Activated CD4-positive, alpha-beta T cell treated with anti-CD3 and anti-CD28 coated beads, Interleukin-2, amount 50 U/mL, for 24 hours (primary cell): ENCODE measurements around the gene DHPS.
A peak's percentile ranks its signal among the peaks of the same experiment; 100 is the strongest.

ENCODE experiments used
- DNase-seq, 2 donors: peaks; one replicate each; pipeline ENCODE4 v3.0.0-alpha.2; 2020; ENCODE audit warnings: low read depth in 1 of 2, low spot score in 1 of 2

Gene DHPS

DNA sequence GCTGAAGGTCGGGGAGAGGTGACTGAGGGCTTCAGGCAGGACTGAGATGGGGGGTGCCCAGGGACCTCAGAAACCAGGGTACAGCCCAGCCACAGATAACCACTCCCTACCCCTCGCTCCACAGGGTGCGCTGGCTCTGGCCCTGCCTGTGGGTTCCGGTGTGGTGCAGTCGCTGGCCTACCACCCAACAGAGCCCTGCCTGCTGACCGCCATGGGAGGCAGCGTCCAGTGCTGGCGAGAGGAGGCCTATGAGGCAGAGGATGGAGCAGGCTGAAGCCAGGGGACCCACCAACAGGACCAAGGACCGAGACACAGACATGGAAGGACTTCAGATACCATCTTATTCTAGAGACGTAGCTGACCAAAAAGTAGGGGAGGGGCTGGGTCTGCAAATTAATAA lies 6.3 kb downstream of the DHPS start:
- no peak for DNase-seq

DNA sequence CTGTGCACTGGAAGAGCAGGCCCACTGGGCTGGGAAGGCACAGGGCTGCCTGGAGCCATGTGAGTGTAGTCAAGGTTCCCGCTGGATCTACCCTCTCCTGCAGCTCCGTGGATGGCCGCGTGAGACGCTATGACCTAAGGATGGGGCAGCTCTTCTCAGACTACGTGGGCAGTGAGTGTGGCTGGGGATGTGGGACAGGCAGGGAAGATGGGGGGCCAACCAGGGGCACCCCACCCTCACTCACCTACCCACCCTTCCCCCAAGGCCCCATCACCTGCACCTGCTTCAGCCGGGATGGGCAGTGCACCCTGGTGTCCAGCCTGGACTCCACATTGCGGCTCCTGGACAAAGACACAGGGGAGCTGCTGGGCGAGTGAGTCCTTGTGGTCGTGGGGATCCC lies 8.9 kb downstream of the DHPS start:
- DNase-seq = no peak

DNA sequence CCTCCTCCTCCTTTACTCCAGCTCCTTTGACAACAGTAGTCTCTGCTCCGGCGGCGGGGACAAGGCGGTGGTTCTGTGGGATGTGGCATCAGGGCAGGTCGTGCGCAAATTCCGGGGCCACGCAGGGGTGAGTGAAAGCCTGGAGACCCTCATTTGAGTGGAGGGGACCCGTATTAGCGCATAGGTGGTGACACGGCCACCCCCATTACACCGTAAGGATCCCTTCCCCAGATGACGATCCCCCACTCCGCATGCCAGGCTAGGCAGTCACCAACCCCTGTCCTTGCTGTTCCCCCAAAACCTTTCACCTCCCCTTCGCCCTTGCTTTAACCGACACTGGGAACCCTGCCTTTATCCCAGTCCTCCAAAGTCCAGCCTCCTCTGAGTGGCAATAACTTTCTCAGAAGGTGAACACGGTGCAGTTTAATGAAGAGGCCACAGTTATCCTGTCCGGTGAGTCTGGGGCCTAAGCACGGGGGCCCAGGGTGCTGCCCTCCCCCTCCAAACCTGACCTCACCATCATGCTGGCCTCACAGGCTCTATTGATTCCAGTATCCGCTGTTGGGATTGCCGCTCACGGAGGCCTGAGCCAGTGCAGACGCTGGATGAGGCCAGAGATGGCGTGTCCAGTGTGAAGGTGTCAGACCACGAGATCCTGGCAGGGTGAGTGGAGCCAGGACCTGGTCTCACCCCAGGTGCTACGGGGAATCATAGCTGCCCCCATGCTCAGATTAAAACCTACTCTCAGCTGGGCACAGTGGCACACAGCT lies 11.3 kb downstream of the DHPS start:
- no peak for DNase-seq

DNA sequence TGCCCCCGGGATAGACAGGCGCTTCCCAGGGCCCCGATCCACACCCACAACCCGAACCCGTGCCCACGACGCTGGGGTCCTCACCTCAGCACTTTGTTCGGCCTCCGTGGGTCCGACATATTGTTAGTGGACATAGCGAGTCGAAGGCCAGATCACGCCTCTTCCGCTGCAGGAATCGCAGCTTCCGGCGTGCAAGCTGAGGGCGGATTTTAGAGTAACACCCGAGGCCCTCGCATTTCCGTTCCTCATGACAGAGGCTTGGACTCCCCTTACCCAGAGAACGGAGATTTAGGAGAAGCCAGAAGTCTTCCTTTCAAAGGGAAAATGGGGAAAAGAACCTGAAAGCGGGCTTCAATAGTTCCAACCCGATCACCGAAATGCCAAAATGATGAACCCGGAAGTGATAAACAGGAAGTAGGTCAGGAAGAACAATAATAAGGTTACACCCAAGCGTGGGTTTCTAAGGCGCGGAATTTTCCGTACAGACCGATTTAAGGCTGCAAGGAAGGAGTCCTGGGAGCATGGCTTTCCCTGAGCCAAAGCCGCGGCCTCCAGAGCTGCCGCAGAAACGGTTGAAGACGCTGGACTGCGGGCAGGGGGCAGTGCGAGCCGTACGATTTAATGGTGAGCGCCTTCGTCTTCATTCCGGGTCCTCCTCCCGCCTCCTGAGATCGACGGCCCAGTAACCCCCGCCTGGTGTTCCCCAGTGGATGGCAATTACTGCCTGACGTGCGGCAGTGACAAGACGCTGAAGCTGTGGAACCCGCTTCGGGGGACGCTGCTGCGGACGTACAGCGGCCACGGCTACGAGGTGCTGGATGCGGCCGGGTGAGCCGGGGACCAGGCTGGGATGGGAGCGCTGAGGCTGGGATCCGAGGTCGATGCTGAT lies 12.2 kb downstream of the DHPS start:
- DNase-seq = peak; percentile 63 to 70

DNA sequence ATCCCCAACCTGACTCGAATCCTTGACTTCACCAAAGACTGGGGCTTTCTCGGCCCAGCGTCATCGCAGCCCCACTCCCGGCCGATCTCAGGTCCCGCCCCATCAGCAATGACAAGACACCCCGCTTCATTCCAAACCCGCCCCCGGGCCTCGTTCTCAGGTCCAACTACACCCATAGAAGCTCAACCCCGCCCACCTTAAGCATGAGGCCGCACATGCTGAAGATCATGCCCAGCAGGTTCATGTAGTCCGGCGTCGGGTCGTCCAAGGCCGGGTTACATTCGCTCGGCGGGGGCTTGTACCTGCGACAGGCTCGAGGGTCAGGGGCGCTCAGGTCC lies 12.8 kb downstream of the DHPS start:
- peak; percentile 40 to 45 for DNase-seq

DNA sequence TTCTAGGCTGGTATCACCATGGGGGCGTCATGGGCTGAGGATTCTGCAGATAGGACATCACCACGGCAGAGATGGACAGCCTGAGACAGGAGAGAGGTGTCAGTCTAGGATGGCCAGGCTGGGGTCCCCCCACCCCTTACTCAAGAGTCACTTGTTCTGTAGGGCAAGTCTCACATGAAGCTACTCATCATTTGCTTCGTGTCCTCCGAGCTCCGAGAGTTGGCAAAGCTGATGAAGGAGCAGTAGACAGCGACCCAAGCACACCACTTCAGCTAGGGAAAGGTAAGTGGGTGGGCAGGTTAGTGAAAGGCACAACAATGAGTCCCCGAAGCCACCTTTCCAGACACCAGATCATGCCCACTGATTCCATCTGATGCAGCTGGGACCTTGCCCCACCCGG lies 13.3 kb downstream of the DHPS start:
- DNase-seq = no peak

DNA sequence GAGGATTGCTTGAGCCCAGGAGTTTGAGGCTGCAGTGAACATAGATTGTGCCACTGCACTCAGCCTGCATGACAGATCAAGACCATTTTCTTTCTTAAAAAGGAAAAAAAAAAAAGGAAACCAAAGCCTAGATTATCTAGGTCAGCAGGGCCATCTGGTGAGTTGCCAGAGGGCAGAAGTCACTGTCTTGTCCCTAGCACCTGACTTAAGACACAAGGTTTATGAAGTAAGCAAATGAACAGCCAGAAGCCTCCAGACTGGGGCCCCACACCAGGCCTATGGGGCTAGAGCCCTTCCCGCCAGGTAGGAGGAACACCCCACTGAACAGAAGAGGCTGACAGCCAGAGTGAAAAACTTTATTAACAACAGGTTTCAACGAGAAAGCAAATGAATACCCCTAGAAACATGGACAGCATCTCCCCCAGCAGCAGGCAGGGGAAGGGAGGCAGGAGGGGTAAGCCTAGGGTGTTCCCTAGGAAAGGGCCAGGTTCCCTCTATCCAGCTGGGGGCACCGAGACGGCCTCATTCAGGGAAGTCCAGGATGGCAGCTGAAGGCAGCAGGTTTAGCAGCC lies 13.9 kb downstream of the DHPS start:
- DNase-seq = no peak

DNA sequence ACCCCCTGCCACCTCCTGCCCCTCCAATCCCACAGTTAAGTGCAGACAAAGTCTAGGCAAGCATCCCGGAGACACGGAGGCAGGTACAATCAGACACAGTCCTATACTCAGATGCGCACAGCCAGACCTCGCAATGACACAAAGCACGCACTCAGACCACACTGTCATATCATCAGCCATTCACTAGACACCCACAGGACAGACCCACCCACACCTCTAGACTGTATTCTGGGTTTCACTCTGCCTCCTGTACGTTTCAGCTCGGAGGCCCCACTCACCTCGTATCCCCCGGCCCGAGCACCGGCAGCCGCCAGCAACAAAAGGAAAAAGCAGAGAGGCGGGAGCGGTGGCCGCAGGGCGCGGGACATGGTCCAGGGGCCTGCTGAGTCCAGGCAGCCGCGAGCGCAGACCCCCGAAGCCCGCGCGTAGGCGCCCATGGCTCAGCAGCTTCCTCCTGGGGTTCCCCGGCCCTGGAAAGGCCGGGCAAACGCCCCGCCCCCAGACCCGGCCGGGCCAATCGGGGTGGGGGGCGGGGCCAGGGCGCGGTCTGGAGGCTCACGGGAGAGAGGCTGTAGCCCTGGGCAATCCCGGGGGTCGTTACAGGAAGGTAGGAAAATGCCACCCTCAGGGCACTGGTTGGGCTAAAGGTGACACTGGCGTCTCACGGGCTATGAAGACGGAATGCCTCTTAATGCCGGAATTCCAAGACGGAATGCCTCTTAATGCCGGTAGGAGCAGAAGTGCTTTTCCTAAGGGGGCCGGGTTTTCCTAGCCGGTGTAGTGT lies 15.2 kb downstream of the DHPS start, which contains the start of the genes MAN2B1 and WDR83:
Gene MAN2B1, minus strand, starts transcription at position 478 of the 784 bp plus-strand sequence. Its CDS starts 41 bp downstream, at position 437.
Gene WDR83, plus strand, starts transcription at position 543 of the 784 bp plus-strand sequence. CDS start 2,984 bp downstream, outside the sequence.
- peak; percentile 61 to 70 for DNase-seq

DNA sequence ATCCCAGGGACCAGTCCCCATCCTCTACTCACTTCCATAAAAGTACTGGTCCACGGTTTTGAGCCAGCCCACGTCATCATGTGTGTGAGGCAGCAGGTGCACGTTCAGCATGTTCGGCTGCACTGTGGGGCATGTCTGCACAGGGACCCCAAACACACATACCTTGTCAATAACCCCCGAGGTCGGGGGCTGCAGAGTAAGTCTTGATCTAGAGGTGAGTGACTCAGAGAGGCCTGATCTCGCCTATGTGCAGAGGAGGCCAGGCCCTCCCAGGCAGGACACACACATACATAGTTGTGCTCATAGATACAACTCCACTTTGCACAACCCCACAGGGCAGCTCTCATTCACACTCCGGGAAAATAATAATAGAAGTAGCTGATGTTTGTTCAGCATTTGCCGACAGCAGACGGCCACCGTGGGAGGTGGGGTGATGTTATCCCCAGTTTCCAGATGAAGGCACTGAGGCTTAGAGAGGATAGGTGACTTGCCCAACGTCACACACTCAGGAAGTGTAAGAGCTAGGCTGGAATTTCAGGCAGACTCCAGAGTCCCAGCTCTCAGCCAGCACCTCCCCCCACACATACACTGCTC lies 15.9 kb downstream of the DHPS start:
- no peak for DNase-seq

DNA sequence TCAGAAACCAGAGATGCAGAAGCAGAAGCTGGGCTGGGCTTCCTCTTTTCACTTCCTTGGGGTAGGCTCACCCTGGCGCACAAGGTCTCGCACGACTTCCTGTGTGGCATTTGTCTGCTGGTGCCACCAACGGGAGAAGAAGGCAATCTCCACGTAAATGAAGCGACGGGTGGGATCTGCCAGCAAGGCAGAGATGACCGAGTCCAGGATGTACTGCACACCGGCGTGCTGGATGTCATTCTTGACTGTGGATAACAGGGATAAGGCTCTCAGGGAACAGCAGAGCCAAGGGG lies 16.5 kb downstream of the DHPS start:
- DNase-seq = peak in 1 of 2 donors; percentile 39

DNA sequence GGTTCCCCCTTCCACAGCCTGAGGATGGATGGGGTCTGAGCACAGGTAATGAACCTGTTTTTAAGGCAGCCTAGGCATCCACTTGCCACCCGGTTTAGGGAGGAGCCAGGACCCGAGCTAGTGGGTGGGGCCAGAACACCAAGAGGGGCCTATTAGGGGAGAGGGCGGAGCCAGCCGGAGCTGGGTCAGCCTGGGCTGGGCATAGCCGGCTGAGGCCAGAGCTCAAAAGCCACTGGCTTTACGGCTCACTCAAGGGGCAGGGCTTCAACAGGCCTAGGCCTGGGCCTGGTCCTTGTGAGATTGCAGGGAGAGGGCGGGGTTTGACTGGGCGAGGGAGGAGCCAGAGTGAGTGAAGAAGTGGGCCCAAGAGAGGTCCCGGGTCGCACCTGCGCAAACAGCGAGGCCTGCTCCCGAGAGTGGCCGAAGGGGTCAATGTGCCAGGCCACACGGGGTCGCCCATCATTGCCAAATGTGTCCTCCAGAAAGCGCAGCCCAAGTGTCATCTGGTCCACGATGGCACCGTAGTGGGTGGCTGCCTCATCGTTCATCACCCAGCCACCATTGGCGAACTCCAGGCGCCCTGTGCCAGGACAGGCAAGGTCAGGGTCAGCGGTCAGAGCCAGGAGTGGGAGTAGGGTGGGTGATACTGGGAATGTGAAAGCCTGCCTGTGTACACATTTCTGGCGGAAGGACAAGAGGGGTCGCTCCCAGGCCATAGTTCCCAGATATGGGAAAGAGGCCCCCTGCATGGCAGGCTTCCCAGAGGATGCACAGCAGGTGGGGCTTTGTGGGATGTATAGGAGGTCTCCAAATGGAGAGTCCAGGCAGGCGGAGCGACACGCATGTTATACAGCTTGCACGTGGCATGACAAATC lies 17.0 kb downstream of the DHPS start:
- no peak for DNase-seq

DNA sequence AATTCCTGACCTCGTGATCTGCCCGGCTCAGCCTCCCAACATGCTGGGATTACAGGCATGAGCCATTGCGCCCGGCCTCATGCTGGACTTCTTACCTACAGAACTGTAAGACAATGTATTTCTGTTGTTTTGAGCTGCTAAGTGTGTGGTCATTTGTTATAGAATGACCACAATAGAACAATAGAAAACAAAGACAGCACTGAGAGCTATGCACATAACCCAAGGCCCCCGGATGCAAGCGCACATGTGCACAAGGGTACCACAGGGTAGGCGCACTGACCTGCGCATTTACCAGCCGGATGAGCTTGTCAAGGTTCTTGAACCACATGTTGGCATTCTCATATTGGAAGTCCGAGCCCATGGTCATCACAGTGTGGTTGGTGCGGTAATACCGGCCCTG lies 20.7 kb downstream of the DHPS start:
- no peak for DNase-seq

DNA sequence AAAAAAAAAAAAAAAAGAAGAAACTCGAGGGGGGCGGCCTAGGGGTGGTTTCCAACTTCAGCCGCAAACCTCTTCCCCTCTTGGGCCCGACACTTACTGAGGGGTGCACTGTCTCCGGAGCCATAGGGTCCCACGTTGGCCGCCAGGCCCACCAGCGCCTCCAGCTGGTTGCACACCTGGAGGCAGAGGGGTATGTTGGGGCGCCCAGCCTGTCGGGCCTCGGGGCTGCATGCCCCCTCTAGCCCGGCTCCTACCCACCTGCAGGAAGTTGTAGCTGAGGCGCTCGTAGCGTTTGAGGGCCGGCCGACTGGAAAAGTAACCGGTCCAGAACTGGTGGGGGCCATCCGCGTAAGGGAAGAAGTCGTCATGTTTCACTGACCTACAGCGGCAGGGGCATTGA lies 23.7 kb downstream of the DHPS start:
- no peak for DNase-seq

DNA sequence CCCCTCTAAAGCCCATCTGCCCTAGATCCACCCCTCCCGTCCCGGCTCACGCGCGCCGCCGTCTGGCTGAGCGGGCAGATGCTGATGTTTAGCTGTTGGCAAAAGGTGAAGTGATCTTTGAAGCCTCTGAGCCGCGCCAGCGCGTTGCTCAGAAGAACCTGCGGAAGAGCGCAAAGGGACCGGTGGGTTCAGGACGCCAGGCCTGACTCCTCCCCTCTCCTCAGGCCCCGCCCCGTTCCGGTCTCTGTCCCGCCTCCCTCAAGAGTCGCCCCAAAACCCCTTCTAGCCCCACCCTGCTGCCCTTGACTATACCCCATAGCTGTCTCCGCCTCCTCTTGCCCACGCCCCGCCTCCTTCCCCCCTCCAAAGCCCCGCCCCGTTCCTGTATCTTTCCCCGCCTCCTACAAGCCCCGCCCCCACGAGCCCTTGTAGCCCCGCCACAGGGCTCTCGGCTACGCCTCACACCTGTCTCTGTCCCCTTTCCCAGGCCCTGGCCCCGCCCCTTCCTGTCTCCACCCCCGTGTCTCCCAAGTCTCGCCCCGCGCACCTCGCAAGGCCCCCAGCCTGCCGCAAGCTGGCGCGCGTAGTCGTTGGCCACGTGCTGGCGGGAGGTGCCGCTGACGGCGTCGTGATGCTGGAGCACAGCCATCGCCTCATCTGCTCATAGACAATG lies 24.6 kb downstream of the DHPS start:
- no peak for DNase-seq

DNA sequence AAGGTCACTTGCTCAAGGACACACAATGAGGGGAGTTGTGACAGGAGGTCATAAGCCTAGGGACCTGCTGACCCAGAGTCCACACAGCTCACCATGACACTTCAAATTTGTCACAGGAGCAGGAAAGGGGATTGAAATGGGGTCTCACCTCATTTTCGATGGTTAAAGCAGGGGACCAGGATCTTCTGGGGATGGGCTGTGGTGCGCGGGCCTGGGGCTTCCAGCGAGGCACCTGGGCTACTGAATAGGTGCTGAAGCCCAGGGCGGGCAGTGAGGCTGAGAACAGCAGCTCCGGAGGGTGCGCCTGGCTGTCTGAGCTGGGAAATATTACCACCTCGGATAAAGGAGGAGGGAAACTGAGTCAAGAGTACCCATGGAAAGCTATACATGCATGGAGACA lies 26.1 kb downstream of the DHPS start:
- no peak for DNase-seq

DNA sequence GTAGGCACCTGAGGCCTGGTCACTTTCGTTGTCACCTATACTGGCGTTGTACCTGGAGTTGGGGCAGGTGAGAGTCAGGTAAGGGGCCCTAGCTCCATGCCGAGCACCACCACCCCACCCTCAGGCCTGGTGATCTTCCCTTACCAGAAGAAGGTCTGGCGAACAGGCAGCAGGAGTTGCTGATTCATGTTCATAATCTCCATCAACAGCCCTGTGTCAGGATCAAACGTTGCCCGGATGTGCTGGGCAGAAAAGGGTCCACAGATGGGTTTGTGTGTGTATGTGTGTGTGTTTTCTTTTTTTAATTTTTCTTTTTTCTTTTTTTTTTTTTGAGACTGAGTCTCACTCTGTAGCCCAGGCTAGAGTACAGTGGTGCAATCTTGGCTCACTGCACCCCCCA lies 29.5 kb downstream of the DHPS start:
- DNase-seq = no peak

DNA sequence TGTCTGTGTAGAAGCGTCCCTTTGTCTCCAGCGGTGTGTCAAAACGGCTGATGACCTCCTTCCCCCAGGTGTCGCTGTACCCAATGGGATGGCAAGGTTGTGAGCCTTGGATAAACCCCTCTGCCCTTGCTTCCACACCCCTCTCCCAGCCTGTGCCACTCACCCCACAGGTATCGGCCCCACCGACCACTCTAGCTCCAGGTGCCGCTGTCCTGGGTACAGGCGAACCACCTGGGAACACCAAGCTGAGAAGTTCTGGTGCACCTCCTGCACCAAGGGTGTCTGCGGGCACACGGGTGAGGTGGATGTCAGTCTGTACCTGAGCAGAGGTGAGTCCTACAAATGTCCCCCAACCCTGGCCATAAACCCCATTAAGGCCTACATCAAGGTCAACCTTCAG lies 31.7 kb downstream of the DHPS start:
- no peak for DNase-seq

DNA sequence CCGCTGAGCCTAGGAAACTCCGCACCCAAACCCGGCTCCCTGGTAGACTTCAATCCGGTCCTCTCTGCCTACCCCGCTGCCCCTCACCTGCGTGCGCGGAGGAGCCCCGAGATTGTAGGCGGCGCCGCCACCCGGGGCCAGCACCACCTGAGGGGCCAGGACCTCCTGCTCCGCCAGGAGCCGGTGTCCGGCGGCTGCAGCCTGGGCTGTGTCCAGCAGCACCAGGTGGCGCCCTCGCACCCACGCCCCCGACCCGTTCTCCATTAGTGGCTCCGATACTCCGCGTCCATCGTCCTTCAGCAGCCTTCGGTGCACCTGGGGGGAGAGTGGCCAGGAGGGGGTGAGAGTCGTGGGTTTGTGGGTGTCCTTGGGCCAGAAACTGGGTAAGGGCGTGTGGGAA lies 33.6 kb downstream of the DHPS start:
- no peak for DNase-seq

DNA sequence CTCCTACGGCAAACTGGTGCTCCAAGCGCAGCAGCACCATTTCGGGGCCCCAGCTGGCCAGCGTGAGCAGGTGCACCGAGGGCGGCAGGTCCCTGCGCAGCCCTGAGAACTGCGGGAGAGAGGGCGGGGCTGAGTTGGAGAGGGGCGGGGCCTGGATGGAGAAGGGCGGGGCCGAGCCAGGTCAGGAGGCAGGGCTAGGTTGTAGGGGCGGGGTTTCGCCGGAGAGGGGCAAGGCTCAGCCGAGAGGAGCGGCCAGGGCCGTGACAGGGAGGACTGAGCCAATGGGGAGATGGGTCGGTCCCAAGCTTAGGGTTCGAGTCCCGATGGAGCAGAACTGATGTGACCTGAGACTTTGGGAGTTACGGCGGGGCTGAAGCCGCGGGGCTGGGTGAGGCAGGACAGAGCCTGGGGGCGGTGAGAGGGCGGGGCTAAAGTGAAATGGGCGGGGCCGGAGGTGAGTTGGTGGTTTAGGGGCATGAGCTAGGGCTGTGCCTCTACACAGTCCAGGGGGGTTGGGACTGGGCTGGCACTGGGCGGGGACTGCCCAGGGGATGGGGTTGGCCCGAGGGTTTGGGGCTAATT lies 34.1 kb downstream of the DHPS start:
- peak in 1 of 2 donors; percentile 22 for DNase-seq
